ENCODE results near the gene PARD3B.

DNA sequence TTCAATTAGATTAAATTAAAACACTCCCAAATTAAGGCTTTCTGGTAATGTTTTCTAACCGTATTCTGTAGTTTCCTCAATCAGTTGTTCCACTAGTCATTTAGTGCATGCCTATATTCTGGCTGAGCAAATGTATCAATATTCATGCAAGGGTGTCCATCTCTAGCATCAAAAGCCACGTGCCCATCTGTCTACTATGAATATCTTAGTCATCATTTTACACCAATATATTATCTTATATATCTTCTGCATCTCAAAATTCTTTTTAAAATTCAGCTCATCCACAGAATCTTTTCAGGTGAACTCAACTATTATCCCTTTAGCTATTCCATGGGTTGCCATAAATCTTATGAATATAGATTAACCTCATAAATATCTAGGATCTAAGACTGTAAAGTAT, 488.2 kb downstream of the PARD3B start:
- TF ChIP-seq, protein P1, sequence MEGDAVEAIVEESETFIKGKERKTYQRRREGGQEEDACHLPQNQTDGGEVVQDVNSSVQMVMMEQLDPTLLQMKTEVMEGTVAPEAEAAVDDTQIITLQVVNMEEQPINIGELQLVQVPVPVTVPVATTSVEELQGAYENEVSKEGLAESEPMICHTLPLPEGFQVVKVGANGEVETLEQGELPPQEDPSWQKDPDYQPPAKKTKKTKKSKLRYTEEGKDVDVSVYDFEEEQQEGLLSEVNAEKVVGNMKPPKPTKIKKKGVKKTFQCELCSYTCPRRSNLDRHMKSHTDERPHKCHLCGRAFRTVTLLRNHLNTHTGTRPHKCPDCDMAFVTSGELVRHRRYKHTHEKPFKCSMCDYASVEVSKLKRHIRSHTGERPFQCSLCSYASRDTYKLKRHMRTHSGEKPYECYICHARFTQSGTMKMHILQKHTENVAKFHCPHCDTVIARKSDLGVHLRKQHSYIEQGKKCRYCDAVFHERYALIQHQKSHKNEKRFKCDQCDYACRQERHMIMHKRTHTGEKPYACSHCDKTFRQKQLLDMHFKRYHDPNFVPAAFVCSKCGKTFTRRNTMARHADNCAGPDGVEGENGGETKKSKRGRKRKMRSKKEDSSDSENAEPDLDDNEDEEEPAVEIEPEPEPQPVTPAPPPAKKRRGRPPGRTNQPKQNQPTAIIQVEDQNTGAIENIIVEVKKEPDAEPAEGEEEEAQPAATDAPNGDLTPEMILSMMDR (IDR thresholded peaks at IDR 0.05) = no peak
- TF ChIP-seq POLR2A (IDR thresholded peaks at IDR 0.05) = no peak
